SJCRH30 (cell line): ENCODE results near the gene TLE2. TPM values are rescaled to one million over a fixed set of nuclear protein-coding genes. Genes with fewer than 3 reads are reported as not detected.
"Not testable (repeated sequence)": the region's sequence is repeated elsewhere in the genome, so short reads cannot be mapped to it uniquely, and the experiment has no call there.

Experiments used
- DNase-seq, 2 experiments: peaks; one replicate each; pipeline ENCODE4 v3.0.0-alpha.2; 2015 to 2020
- H3K27ac ChIP-seq: fragments of 250-450 bp; sonication (Bioruptor Pico); 2 replicates; pipeline ENCODE4 v1.5.1; 2020; ENCODE audit warnings: mild to moderate bottlenecking, moderate library complexity
- H3K27me3 ChIP-seq: fragments of 250-450 bp; sonication (Bioruptor Pico); 2 replicates; pipeline ENCODE4 v1.5.1; 2020; ENCODE audit warnings: mild to moderate bottlenecking, moderate library complexity
- H3K36me3 ChIP-seq: fragments of 250-450 bp; sonication (Bioruptor Pico); 2 replicates; pipeline ENCODE4 v1.5.1; 2020; ENCODE audit warnings: mild to moderate bottlenecking, moderate library complexity
- H3K4me1 ChIP-seq: fragments of 250-450 bp; sonication (Bioruptor Pico); 2 replicates; pipeline ENCODE4 v1.5.1; 2020; ENCODE audit warnings: mild to moderate bottlenecking, moderate library complexity
- H3K4me3 ChIP-seq: fragments of 250-450 bp; sonication (Bioruptor Pico); 2 replicates; pipeline ENCODE4 v1.5.1; 2020; ENCODE audit warnings: mild to moderate bottlenecking, moderate library complexity
- H3K9me3 ChIP-seq: fragments of 250-450 bp; sonication (Bioruptor Pico); replicated peaks from 2 replicates; pipeline ENCODE4 v1.5.1; 2020; ENCODE audit warnings: mild to moderate bottlenecking, moderate library complexity
- total RNA-seq: library from RNA; depleted of rRNA; stranded (reverse); fragments of >200 nt; shearing (Covaris generic); gene quantifications from 2 replicates; pipeline ENCODE4 v1.2.3, GENCODE V29; 2014

The TLE2 gene
- total RNA-seq, 1 experiment from 2014 or later, result 4.7 TPM

DNA sequence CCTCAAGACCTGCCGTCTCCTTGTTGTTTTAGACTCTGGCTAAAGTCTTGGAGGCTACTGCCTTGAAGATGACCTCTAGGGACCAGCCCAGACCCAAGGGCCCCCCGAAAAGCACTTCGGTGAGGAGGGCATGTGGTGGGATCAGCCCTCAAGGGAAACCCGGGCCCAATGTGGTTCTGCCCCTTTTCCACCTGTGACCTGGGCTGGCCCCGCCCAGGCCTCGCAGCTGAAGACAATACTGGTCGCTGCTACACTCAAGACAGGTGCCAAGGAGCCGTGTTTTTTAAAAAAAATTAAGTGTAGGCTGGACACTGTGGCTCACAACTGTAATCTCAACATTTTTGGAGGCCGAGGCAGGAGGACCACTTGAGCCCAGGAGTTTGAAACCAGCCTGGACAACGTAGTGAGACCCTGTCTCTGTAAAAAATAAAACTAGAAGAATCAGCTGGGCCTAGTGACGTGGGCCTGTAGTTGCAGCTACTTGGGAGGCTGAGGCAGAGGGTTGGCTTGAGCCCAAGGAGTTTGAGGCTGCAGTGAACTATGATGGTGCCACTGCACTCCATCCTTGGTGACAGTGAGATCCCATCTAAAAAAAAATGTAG lies 50.8 kb downstream of the TLE2 start:
- no peak overlapping the region for H3K4me3 ChIP-seq
- no peak overlapping the region for H3K27ac ChIP-seq
- peaks cover 9% of the 10 kb centered on the region; the same call in 1 of the 2 replicates for H3K4me1 ChIP-seq
- no peaks in the 10 kb centered on the region for H3K27me3 ChIP-seq
- no peaks in the 10 kb centered on the region for H3K36me3 ChIP-seq
- H3K9me3 ChIP-seq, result no peaks in the 10 kb centered on the region
- no peak for DNase-seq

DNA sequence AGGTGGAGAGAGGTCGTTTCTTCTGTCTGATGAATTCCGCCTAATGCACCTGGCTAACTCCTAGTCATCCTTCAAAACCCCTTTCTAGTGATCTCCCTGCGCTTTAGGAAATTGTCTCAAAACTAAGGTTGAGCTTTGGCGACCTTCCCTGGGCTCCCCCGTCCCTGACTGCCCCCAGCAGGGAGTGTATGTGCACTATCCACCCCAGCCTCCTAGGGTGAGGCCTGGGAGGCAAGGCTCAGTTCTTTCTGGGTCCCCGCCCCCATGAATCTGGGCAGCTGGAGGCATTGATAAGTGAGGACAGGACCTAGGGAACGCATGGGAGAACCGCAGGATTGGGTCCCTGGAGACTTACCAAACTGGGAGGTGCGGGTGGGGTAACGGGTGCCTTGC lies 51.3 kb downstream of the TLE2 start:
- no peaks in the 10 kb centered on the region for H3K9me3 ChIP-seq
- no peak overlapping the region for H3K27ac ChIP-seq
- no peaks in the 10 kb centered on the region for H3K27me3 ChIP-seq
- H3K4me3 ChIP-seq, result peak overlapping the region; percentile 54
- H3K4me1 ChIP-seq, result peaks cover 6% of the 10 kb centered on the region; the same call in 1 of the 2 replicates
- DNase-seq, result peak; percentile 32 to 37
- no peaks in the 10 kb centered on the region for H3K36me3 ChIP-seq

DNA sequence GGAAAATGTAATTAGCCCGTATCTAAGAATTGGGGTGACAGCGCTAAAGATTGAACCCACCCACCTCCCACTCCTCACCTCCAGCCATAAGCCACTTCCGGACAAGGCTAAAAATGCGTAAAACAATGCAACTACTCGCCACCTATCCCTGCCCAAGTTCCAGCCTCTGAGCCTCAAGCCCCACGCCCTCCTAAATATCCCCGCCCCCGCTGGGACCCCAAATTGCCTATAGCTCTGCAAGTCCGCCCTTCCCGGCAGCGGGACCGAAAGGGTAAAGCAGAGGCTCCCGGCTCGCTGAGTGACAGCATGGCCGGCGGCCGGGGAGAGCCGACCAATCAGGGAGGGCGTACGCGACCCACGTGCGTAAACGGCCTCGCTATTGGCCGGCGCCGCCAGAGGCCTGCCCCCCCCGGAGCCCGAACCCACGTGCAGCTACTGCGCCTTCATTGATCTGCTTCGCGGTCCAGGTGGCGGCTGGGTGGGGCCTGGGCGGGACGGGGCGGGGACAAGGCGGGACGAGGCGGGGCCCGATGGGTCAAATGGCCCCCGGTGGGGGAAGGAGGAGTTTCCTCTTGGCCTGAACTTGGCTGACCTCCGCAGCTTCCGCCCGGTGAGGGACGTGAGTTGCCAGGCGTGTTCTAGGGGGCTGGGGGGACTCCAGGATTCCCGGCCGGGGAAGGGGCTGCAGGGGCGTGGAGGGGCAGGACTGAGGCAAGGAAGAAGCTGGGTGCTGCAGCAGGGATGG lies 51.9 kb downstream of the TLE2 start, which contains the start of gene TLE6:
TSS of gene TLE6 (plus strand) at position 564 of the 745 bp plus-strand sequence. CDS start 670 bp downstream, outside the sequence.
- Histone ChIP-seq H3K36me3 (no peaks in the 10 kb centered on the region), H3K27ac (no peak within 1 kb of the TSS; the same call in 1 of the 2 replicates), H3K4me1 (peaks cover 4% of the 10 kb centered on the region; the same call in 1 of the 2 replicates), H3K9me3 (no peaks in the 10 kb centered on the region), H3K4me3 (peak within 1 kb of the TSS; percentile 54), H3K27me3 (no peaks in the 10 kb centered on the region)
- peak; percentile 96 to 98 for DNase-seq

DNA sequence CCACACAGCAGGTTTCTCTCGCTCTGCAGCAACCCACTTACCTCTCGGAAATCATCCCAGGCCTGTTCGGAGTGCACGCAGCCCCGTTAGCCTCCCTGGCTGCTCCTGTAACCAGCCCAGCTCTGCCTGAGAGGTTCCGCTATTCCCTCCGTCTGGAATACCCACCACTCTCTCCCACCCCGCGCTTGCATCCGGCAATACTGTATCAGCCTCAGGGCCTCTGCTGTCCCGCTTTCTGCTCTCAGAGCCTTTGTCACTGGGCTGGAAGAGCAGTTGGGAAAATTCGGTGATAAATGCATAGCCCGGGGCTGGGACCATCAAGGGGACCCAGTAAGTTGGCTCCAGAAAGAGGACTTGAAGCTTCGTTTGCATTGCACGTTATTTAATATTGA lies 52.5 kb downstream of the TLE2 start:
- no peak overlapping the region; the same call in 1 of the 2 replicates for H3K27ac ChIP-seq
- no peaks in the 10 kb centered on the region for H3K36me3 ChIP-seq
- no peaks in the 10 kb centered on the region for H3K9me3 ChIP-seq
- H3K4me1 ChIP-seq, result peaks cover 8% of the 10 kb centered on the region; the same call in 1 of the 2 replicates
- no peaks in the 10 kb centered on the region for H3K27me3 ChIP-seq
- peak overlapping the region; percentile 54 for H3K4me3 ChIP-seq
- DNase-seq, result peak; percentile 49 to 60

DNA sequence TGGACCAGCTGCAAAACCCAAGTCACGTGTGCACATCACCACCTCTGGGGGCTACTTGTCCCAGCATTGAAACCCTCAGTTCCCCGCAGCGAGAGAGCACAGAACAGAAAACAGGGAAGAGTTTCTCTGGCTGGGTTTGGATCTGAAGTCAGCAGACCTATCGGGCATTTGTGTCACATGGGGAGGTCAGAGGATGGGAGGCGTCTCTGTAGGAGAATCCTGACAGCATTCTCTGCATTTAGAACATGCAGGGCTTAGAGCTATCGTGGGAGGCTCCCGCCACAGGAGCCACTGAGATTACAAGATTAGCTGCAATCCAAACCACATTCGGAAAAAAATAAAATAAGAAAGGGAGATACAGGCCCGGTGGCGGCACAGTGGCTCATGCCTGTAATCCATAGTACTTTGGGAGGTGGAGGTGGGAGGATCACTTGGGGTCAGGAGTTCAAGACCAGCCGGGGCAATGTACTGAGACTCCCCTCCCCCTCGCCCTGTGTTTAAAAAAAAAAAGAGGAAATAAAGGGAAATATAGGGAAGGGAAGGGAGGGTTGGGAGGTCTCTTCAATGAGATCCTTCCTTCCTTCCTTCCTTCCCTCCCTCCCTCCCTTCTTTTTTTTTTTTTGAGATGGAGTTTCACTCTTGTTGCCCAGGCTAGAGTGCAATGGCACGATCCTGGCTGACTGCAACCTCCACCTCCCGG lies 54.6 kb downstream of the TLE2 start:
- peak; percentile 34 to 43 for DNase-seq
- peaks cover 13% of the 10 kb centered on the region; the same call in 1 of the 2 replicates for H3K4me1 ChIP-seq

DNA sequence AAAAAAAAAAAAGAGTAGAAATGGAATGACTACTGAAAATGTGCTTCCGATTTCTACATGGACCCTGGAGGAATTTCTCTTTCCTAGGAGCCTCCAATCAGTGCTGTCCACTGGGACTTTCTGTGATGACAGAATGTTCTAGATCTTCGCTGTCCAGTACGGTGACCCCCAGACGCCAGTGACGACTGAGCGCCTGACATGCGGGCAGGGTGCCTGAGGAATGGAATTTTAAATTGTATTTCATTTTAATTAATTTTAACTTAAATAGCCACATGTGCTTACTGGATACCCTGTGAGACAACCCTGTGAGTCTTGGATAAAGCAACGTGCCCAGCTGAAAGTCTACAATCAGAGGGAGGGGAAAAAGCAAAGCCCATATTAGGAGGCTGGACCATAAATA lies 55.9 kb downstream of the TLE2 start:
- no peak overlapping the region for H3K27ac ChIP-seq
- H3K27me3 ChIP-seq, result no peaks in the 10 kb centered on the region
- H3K4me1 ChIP-seq, result peaks cover 24% of the 10 kb centered on the region; the same call in 1 of the 2 replicates
- no peaks in the 10 kb centered on the region for H3K9me3 ChIP-seq
- no peak for DNase-seq
- H3K36me3 ChIP-seq, result no peaks in the 10 kb centered on the region
- no peak overlapping the region for H3K4me3 ChIP-seq

More for the DNA sequence above, 54.6 kb downstream of the TLE2 start:
- Histone ChIP-seq H3K36me3 (no peaks in the 10 kb centered on the region), H3K9me3 (no peaks in the 10 kb centered on the region), H3K27me3 (no peaks in the 10 kb centered on the region), H3K4me3 (no peak overlapping the region), H3K27ac (no peak overlapping the region)

DNA sequence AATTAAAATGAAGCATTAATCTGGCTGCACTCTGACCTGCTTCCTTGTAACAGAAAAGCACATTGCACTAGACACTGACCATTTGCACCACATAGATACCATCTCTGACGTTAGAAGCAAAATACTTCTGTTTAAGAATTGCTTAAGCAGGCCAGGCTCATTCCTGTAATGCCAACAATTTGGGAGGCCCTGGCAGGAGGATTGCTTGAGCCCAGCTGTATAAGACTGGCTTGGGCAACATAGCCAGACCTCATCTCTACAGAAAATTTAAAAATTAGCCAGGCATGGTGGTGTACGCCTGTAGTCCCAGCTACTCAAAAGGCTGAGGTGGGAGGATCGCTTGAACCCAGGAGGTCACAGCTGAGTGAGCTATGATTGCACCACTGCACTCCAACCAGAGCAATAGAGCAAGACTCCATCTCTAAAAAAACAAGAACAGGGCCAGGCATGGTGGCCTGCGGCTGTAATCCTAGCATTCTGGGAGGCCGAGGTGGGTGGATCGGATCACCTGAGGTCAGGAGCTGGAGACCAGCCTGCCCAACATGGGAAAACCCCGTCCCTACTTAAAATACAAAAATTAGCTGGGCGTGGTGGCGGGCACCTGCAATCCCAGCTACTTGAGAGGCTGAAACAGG lies 58.8 kb downstream of the TLE2 start:
- Histone ChIP-seq H3K36me3 (no peaks in the 10 kb centered on the region), H3K9me3 (no peaks in the 10 kb centered on the region), H3K4me1 (peaks cover 29% of the 10 kb centered on the region), H3K4me3 (no peak overlapping the region), H3K27me3 (no peaks in the 10 kb centered on the region), H3K27ac (no peak overlapping the region)
- no peak for DNase-seq

DNA sequence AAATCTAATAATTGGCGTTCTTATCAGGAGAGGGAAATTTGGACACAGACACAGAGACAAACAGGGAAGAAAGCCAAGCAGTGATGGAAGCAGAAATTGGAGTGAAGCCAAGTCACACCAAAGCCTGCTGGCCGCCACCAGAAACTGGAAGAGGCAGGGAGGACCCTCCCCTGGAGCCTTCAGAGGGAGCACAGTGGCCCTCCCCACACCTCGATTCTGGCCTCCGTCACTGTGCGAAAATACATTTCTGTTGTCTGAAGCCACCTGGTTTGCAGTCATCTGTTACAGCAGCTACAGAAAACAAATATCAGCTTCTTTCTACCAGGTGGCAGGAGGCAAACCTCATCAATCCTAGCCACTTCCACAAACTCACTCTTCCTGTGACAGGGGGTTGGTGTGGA lies 60.0 kb downstream of the TLE2 start:
- Histone ChIP-seq H3K9me3 (no peaks in the 10 kb centered on the region), H3K27me3 (no peaks in the 10 kb centered on the region), H3K36me3 (no peaks in the 10 kb centered on the region), H3K4me1 (peaks cover 29% of the 10 kb centered on the region), H3K4me3 (no peak overlapping the region), H3K27ac (peak overlapping the region; percentile 4; the same call in 1 of the 2 replicates)
- peak; percentile 68 to 77 for DNase-seq

DNA sequence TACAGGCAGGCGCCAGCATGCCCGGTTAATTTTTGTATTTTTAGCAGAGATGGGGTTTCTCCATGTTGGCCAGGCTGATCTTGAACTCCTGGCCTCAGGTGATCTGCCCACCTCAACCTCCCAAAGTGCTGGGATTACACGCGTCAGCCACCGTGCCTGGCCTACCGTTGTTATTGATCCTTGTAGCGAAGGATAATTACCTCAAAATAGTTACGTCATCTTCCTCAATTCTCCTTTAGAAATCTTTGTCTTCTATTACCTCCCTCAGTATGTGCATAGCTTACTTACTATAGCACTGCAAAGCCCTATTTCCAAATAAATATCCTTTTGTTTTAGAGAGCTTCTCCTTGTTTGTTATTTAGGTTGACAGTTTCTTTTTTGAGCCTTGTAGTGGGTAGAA lies 61.1 kb downstream of the TLE2 start:
- Histone ChIP-seq H3K27me3 (no peaks in the 10 kb centered on the region), H3K4me3 (no peak overlapping the region), H3K4me1 (peaks cover 29% of the 10 kb centered on the region), H3K27ac (no peak overlapping the region), H3K36me3 (no peaks in the 10 kb centered on the region), H3K9me3 (no peaks in the 10 kb centered on the region)
- no peak for DNase-seq

DNA sequence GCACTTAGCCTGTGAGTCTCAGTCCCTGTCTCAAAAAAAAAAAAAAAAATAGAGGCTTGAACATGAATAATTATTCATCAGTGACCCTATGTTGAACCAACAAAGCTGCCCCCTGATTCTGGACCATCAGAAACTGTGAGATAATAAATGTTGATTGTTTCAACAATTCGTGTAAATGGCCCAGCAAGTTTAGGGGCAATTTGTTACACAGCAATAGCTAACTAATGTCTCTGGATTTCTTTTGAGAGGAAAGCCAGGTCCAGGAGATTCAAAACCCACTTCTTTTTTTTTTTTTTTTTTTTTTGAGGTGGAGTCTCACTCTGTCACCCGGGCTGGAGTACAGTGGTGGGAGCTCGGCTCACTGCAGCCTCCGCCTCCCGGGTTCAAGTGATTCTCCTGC lies 64.2 kb downstream of the TLE2 start:
- H3K27me3 ChIP-seq, result no peaks in the 10 kb centered on the region
- H3K27ac ChIP-seq, result no peak overlapping the region
- no peaks in the 10 kb centered on the region for H3K9me3 ChIP-seq
- H3K36me3 ChIP-seq, result no peaks in the 10 kb centered on the region
- H3K4me1 ChIP-seq, result peaks cover 20% of the 10 kb centered on the region
- H3K4me3 ChIP-seq, result no peak overlapping the region
- no peak for DNase-seq

DNA sequence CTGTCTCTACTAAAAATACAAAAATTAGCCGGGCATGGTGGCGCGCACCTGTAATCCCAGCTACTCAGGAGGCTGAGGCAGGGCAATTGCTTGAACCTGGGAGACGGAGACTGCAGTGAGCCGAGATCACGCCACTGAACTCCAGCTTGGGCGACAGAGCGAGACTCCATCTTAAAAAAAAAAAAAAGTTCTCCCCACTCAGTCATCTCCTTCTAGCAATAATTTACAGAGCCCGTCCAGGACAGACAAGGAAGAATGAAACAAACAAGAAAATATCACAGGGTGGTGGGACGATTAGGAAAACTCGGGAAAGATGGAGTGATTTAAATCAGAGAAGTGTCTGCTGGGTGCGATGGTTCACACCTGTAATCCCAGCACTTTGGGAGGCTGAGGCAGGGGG lies 65.4 kb downstream of the TLE2 start:
- H3K27me3 ChIP-seq, H3K27ac ChIP-seq, H3K4me3 ChIP-seq, H3K36me3 ChIP-seq, H3K9me3 ChIP-seq, DNase-seq: not testable (repeated sequence)
- H3K4me1 ChIP-seq, result peaks cover 13% of the 10 kb centered on the region

DNA sequence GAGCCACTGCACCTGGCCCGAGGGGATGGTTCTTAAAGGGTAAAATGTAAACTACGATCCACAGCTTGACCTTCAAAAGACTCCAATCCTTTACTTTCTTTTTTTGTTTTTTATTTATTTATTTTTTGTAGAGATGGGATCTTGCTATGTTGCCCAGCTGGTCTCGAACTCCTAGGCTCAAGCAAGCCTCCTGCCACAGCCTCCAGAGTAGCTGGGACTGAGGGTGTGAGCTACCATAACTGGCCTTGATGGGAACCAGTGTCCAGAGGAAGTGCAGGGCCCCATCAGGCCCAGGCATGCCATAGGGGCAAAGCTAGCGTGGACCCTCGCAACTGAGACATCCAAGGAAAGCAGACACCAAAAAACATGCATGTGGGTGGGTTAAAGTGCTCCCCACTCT lies 66.0 kb downstream of the TLE2 start:
- H3K36me3 ChIP-seq, result no peaks in the 10 kb centered on the region
- H3K27ac ChIP-seq, result no peak overlapping the region
- H3K9me3 ChIP-seq, result no peaks in the 10 kb centered on the region
- H3K4me3 ChIP-seq, result no peak overlapping the region
- H3K27me3 ChIP-seq, result no peaks in the 10 kb centered on the region
- H3K4me1 ChIP-seq, result peaks cover 8% of the 10 kb centered on the region
- DNase-seq, result no peak

DNA sequence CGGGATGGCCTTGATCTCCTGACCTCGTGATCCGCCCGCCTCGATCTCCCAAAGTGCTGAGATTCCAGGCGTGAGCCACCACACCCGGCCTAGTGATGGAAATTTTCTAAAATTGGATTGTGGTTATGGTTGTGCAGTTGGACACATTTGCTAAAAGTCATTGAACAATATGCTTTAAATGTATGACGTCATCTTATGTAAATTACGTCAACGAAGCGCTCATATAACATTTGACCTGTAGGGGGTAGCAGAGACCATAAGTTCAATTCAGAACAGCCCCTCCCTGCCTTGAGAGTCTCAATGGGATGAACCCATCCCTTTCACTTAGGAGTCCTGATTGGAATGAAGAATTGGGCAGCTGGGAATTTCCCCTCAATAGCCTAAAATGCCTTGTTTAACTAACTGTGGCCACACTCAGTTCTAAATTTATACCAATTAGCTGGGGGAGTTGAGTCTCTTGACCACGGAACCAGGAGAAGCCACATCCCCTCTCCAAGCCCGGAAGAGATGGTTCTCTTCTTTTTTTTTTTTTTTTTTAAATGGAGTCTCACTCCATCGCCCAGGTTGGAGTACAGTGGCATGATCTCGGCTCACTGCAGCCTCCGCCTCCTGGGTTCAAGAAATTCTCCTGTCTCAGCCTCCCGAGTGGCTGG lies 66.9 kb downstream of the TLE2 start:
- peak; percentile 81 to 95 for DNase-seq
- H3K4me3 ChIP-seq, result no peak overlapping the region
- H3K27ac ChIP-seq, result no peak overlapping the region
- no peaks in the 10 kb centered on the region for H3K27me3 ChIP-seq
- H3K36me3 ChIP-seq, result no peaks in the 10 kb centered on the region
- no peaks in the 10 kb centered on the region for H3K9me3 ChIP-seq
- H3K4me1 ChIP-seq, result peaks cover 7% of the 10 kb centered on the region; the same call in 1 of the 2 replicates

DNA sequence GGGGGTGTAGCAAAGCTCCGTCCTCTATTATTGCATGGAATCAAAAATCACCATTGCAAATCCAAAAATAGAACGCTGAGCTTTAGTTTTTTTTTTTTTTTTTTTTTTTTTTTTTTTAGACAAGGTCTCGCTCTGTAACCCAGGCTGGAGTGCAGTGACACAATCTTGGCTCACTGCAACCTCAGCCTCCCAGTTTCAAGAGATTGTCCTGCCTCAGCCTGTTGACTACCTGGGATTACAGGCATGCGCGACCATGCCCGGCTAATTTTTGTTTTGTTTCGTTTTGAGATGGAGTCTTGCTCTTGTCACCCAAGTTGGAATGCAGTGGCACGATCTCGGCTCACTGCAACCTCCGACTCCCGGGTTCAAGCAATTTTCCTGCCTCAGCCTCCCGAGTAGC lies 69.0 kb downstream of the TLE2 start:
- H3K4me1 ChIP-seq, result no peaks in the 10 kb centered on the region
- no peaks in the 10 kb centered on the region for H3K9me3 ChIP-seq
- no peaks in the 10 kb centered on the region for H3K36me3 ChIP-seq
- H3K27me3 ChIP-seq, result no peaks in the 10 kb centered on the region
- H3K4me3 ChIP-seq, result no peak overlapping the region
- no peak for DNase-seq
- no peak overlapping the region for H3K27ac ChIP-seq
